Measurements from ENCODE around the gene PLXNA4.

DNA sequence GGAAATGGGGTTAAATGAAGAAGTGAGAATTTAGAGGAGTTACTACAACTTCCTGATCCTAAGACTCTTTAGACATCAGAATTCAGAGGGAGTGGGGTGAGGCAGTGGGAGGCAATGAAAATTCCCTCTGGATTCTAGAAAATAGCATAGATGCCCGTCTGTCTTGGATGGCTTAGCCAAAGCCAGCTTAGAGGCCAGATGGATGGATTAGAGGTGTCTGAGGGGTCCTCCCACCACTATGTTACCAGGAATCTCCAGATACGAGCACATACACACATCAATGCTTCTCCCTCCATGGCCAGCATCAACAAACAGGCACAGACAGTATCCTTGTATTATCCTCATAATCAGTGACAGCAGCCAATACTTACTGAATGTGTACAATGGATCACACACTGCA is 418.1 kb downstream of the PLXNA4 start:
- TF ChIP-seq, protein P1, sequence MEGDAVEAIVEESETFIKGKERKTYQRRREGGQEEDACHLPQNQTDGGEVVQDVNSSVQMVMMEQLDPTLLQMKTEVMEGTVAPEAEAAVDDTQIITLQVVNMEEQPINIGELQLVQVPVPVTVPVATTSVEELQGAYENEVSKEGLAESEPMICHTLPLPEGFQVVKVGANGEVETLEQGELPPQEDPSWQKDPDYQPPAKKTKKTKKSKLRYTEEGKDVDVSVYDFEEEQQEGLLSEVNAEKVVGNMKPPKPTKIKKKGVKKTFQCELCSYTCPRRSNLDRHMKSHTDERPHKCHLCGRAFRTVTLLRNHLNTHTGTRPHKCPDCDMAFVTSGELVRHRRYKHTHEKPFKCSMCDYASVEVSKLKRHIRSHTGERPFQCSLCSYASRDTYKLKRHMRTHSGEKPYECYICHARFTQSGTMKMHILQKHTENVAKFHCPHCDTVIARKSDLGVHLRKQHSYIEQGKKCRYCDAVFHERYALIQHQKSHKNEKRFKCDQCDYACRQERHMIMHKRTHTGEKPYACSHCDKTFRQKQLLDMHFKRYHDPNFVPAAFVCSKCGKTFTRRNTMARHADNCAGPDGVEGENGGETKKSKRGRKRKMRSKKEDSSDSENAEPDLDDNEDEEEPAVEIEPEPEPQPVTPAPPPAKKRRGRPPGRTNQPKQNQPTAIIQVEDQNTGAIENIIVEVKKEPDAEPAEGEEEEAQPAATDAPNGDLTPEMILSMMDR (IDR thresholded peaks at IDR 0.05; ENCODE audit: low read depth, low read length, poor library complexity, severe bottlenecking), result no peak
- TF ChIP-seq EZH2phosphoT487 (IDR thresholded peaks at IDR 0.05; ENCODE audit: borderline replicate concordance, low read length), result no peak

All from DOHH2 (cell line).